Activated CD4-positive, alpha-beta T cell treated with anti-CD3 and anti-CD28 coated beads, Interleukin-2, amount 50 U/mL, for 48 hours (primary cell): ENCODE data around the gene STXBP1.

Experiments
- DNase-seq, 2 experiments: peaks; one replicate each; pipeline ENCODE4 v3.0.0-alpha.2; 2020

Gene STXBP1

GRCh38 chr9:127739614-127740330 is 127.7 kb downstream of the STXBP1 start:
- no peak for DNase-seq

- no peak for DNase-seq
These were observed 129.9 kb downstream of the STXBP1 start for GRCh38 chr9:127741831-127742434.
